Keratinocyte (primary cell): ENCODE data around the gene RALGPS2. TPM values are rescaled to one million over a fixed set of nuclear protein-coding genes. Genes with fewer than 3 reads are reported as not detected.

ENCODE experiments used
- DNase-seq: peaks from one replicate; pipeline ENCODE4 v3.0.0-alpha.2; 2011; ENCODE audit warnings: low read depth, missing footprints, low spot score
- FAIRE-seq: peaks from 2 replicates; lab custom pipeline; 2011; peaks lifted over from hg19 to GRCh38; lab: Jason Lieb, UNC
- H2AFZ ChIP-seq: 2 replicates; pipeline ENCODE4 v1.6.0; 2012; ENCODE audit warnings: low read length, control low read depth, inconsistent platforms; ENCODE audit not compliant: control insufficient read depth
- H3K27ac ChIP-seq: 2 replicates; pipeline ENCODE4 v1.5.1; 2011; ENCODE audit warnings: low read length; ENCODE audit not compliant: control insufficient read depth, insufficient read depth
- H3K27me3 ChIP-seq: 3 replicates; pipeline ENCODE4 v1.6.0; 2011; ENCODE audit warnings: low read length; ENCODE audit not compliant: control insufficient read depth, insufficient read depth; ENCODE audit errors: extremely low read depth
- H3K36me3 ChIP-seq, 2 experiments: 2 replicates in 1 of 2; 3 replicates in 1 of 2; pipeline ENCODE4 v1.5.1; 2011; ENCODE audit warnings: low read length in 2 of 2, mild to moderate bottlenecking in 1 of 2; ENCODE audit not compliant: control insufficient read depth in 2 of 2, insufficient read depth in 2 of 2; ENCODE audit errors: extremely low read depth in 1 of 2
- H3K4me1 ChIP-seq: 3 replicates; pipeline ENCODE4 v1.5.1; 2011; ENCODE audit warnings: low read length; ENCODE audit not compliant: control insufficient read depth, insufficient read depth; ENCODE audit errors: extremely low read depth
- H3K4me2 ChIP-seq: 3 replicates; pipeline ENCODE4 v1.6.0; 2011; ENCODE audit warnings: low read depth, low read length; ENCODE audit not compliant: control insufficient read depth, insufficient read depth; ENCODE audit errors: extremely low read depth
- H3K4me3 ChIP-seq, 3 experiments: fragments of 200-600 bp in 1 of 3; sonication (generic) in 1 of 3; 2 replicates in 2 of 3; 3 replicates in 1 of 3; pipeline ENCODE4 v1.5.1; 2011 to 2016; ENCODE audit warnings: low read length in 3 of 3, mild to moderate bottlenecking in 3 of 3, control low read depth in 2 of 3, inconsistent platforms in 1 of 3, low read depth in 1 of 3, mixed read lengths in 1 of 3, mixed run types in 1 of 3, moderate library complexity in 1 of 3; ENCODE audit not compliant: control insufficient read depth in 2 of 3, insufficient read depth in 2 of 3; ENCODE audit errors: extremely low read depth in 1 of 3
- H3K79me2 ChIP-seq: 2 replicates; pipeline ENCODE4 v1.6.0; 2012; ENCODE audit warnings: low read length; ENCODE audit not compliant: control insufficient read depth, insufficient read depth
- H3K9ac ChIP-seq: 3 replicates; pipeline ENCODE4 v1.6.0; 2011; ENCODE audit warnings: low read length; ENCODE audit not compliant: control insufficient read depth, insufficient read depth; ENCODE audit errors: extremely low read depth
- H3K9me1 ChIP-seq: 3 replicates; pipeline ENCODE4 v1.6.0; 2011; ENCODE audit warnings: low read length; ENCODE audit not compliant: control insufficient read depth, insufficient read depth; ENCODE audit errors: extremely low read depth
- H3K9me3 ChIP-seq: 2 replicates; pipeline ENCODE4 v1.5.1; 2012; ENCODE audit warnings: low read depth, low read length; ENCODE audit not compliant: control insufficient read depth
- H4K20me1 ChIP-seq: 3 replicates; pipeline ENCODE4 v1.6.0; 2011; ENCODE audit warnings: low read length; ENCODE audit not compliant: control insufficient read depth, insufficient read depth; ENCODE audit errors: extremely low read depth
- EZH2 ChIP-seq: IDR thresholded peaks from one replicate; pipeline ENCODE4 v1.6.1; 2012; ENCODE audit warnings: inconsistent platforms, mild to moderate bottlenecking, low read length, moderate library complexity
- dilution Hi-C: fragments of 300-500 bp; cut with MboI; formaldehyde crosslinking; loops from one replicate; pipeline ENCODE4 v1.7.0; 2020; ENCODE audit warnings: low sequenced_read_pairs; ENCODE audit not compliant: extremely low pct_ligation_motif_present
- polyA plus RNA-seq, 5 experiments: library from polyadenylated mRNA; depleted of rRNA in 3 of 5; stranded (reverse) in 3 of 5; stranded (forward) in 1 of 5; unstranded in 1 of 5; fragments of >200 nt; gene quantifications; 1 replicate in 1 of 5; 2 replicates in 3 of 5; 3 replicates in 1 of 5; pipeline versions ENCODE4 v1.2.1 to v1.2.3, GENCODE V29; 2011 to 2012; ENCODE audit warnings: missing spikeins in 2 of 5, low read depth in 1 of 5, low replicate concordance in 1 of 5
- TF ChIP-seq, protein P1 (sequence below), 3 experiments: IDR thresholded peaks in 1 of 3; conservative IDR thresholded peaks in 1 of 3; optimal IDR thresholded peaks in 1 of 3; 2 replicates in 2 of 3; 3 replicates in 1 of 3; pipeline versions ENCODE3 to v1.5.1; 2011; ENCODE audit warnings: low read length in 3 of 3, mild to moderate bottlenecking in 3 of 3, moderate library complexity in 2 of 3, control low read depth in 1 of 3, inconsistent platforms in 1 of 3; ENCODE audit not compliant: insufficient read depth in 2 of 3; ENCODE audit errors: extremely low read depth in 1 of 3

RALGPS2 gene
- polyA plus RNA-seq, 1 donor (not counting 4 experiments of a cell fraction or from before 2014, with no cell fraction given) = 14.8 TPM

DNA sequence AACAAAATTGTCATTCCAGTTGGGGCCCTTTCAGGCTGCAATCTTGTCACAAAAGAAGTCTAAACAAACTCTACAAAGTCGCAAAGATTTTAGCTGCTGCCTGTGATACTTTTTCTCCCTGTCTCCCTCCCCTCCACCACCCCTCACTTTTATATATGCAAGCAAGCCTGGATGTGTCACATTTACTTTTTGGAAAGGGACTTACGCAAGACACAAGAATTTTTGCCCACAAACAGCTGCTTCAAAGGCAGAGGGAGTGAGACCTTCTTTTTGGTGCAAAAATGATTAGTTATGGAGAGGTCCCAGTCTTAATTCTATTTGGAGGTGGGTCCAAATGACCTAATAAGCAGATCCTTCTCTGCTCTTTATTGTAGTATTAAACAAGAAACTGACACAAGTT is 22.9 kb upstream of the RALGPS2 start:
- no peak overlapping the region for H3K27ac ChIP-seq
- no peak overlapping the region for H3K9ac ChIP-seq
- H3K4me3 ChIP-seq = no peak overlapping the region
- H4K20me1 ChIP-seq = no peaks in the 10 kb centered on the region
- no peaks in the 10 kb centered on the region for H3K79me2 ChIP-seq
- no peaks in the 10 kb centered on the region for H3K4me1 ChIP-seq
- no peak for TF ChIP-seq EZH2
- TF ChIP-seq, protein P1, sequence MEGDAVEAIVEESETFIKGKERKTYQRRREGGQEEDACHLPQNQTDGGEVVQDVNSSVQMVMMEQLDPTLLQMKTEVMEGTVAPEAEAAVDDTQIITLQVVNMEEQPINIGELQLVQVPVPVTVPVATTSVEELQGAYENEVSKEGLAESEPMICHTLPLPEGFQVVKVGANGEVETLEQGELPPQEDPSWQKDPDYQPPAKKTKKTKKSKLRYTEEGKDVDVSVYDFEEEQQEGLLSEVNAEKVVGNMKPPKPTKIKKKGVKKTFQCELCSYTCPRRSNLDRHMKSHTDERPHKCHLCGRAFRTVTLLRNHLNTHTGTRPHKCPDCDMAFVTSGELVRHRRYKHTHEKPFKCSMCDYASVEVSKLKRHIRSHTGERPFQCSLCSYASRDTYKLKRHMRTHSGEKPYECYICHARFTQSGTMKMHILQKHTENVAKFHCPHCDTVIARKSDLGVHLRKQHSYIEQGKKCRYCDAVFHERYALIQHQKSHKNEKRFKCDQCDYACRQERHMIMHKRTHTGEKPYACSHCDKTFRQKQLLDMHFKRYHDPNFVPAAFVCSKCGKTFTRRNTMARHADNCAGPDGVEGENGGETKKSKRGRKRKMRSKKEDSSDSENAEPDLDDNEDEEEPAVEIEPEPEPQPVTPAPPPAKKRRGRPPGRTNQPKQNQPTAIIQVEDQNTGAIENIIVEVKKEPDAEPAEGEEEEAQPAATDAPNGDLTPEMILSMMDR (optimal IDR thresholded peaks at IDR 0.05 in 1 of 3, IDR thresholded peaks at IDR 0.05 in 1 of 3, conservative IDR thresholded peaks at IDR 0.05 in 1 of 3; ENCODE audit: extremely low read depth in 1 of 3, insufficient read depth in 2 of 3, low read length in 3 of 3) = no peak
- H3K9me3 ChIP-seq = no peaks in the 10 kb centered on the region
- dilution Hi-C loops = no loop called here
- H2AFZ ChIP-seq = no peak overlapping the region
- H3K4me2 ChIP-seq = no peak overlapping the region
- no peak for DNase-seq
- FAIRE-seq = no peak
- H3K9me1 ChIP-seq = no peaks in the 10 kb centered on the region
- H3K36me3 ChIP-seq = no peaks in the 10 kb centered on the region
- no peaks in the 10 kb centered on the region for H3K27me3 ChIP-seq

DNA sequence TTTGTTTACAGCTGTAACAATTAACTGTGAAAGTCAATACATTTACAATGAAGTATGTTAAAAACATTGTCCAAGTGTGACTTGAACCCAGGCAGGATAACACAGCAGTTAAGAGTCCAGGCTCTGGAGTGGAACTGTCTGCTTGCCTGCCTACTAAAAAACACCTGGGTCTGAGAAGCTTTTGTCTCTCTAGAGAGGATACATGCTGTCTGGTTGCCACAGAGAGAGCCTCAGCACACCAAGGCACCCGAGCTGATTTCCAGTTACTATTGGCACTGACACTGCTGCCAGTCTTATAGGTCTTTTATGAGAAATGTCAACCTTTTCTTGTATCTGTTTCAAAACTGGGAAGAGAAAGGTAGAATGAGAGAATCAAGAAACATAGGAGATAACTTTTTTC is 20.2 kb upstream of the RALGPS2 start:
- FAIRE-seq = no peak

More for the DNA sequence above, 20.2 kb upstream of the RALGPS2 start:
- no peaks in the 10 kb centered on the region for H3K4me1 ChIP-seq
- H3K4me3 ChIP-seq = no peak overlapping the region
- H2AFZ ChIP-seq = no peak overlapping the region
- no peaks in the 10 kb centered on the region for H3K9me1 ChIP-seq
- no peaks in the 10 kb centered on the region for H3K27me3 ChIP-seq
- no peaks in the 10 kb centered on the region for H3K36me3 ChIP-seq
- no peak overlapping the region for H3K27ac ChIP-seq
- dilution Hi-C loops = no loop called here
- H3K4me2 ChIP-seq = no peak overlapping the region
- TF ChIP-seq EZH2 = no peak
- TF ChIP-seq, protein P1 (optimal IDR thresholded peaks at IDR 0.05 in 1 of 3, IDR thresholded peaks at IDR 0.05 in 1 of 3, conservative IDR thresholded peaks at IDR 0.05 in 1 of 3; ENCODE audit: extremely low read depth in 1 of 3, insufficient read depth in 2 of 3, low read length in 3 of 3) = no peak
- DNase-seq = no peak
- no peaks in the 10 kb centered on the region for H4K20me1 ChIP-seq
- H3K9ac ChIP-seq = no peak overlapping the region
- H3K9me3 ChIP-seq = no peaks in the 10 kb centered on the region
- no peaks in the 10 kb centered on the region for H3K79me2 ChIP-seq
